Activated CD4-positive, alpha-beta T cell treated with anti-CD3 and anti-CD28 coated beads, Interleukin-10, Interleukin-2, amounts not matched to agents 100 ng/mL and 50 ng/mL, durations not matched to agents 16 hours and 8 hours (primary cell): ENCODE results near the gene HNRNPR.
"Not testable (repeated sequence)": the region's sequence is repeated elsewhere in the genome, so short reads cannot be mapped to it uniquely, and the experiment has no call there.

Experiments used
- DNase-seq: peaks from one replicate; pipeline ENCODE4 v3.0.0-alpha.2; 2020

Gene HNRNPR

DNA sequence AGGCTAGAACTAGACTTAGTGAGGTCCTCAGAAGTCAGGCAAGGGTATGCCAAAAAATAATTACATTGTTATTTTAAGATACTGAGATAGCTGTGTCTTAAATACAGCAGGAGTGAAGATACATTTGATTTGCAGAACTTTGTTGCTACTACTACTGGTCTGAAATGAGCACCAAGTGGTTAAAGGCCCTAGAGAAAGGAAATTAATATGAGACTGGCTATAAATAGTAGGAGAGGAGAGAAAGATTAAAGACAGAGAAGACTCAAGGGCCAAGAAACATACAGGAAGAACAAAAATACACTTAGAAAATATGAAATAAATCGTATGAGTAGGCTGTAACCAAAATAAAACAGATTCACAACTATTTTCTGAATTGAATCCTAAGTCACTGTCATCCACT, 21.3 kb downstream of the HNRNPR start:
- no peak for DNase-seq

DNA sequence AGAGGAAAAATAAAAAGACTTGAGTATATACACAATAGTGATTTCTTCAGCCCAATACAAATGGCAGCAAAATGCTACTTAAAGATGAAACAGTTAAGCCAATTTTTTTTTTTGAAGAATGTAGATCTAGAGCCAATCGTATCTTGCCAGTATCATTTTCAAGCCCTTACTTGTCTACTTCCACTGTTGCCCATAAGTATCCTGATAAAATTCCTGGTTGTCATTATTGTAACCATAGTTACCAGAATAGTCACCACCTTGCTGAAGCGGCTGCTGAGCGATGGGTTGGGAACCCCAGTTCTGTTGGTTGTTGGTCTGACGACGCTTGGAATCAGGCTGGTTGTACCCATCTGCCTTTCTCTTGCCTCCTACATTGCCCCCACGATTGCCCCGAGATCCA, 33.8 kb downstream of the HNRNPR start:
- not testable (repeated sequence) for DNase-seq

DNA sequence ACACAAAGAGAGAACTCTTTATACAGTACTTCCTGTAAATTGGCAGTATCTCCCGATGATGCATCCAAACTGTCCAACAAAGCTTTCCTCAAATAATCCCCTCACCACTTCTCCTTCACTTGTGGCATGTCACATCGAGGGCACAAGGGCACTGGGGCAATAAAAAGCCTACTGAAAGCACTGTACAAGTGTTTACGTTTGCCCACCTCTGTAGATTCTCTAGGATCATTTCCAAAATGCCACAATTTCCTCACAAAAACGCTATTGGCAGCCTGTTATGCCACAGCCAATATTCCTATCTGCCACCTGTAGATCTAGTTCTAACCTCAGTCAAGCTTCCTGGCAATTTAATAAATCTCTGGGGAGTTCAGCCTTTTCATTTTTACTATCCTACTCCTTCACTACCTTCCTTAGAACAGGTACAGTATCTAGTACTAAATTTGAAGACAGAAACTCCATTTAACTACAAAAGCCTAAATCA, 39.9 kb downstream of the HNRNPR start:
- DNase-seq: no peak

DNA sequence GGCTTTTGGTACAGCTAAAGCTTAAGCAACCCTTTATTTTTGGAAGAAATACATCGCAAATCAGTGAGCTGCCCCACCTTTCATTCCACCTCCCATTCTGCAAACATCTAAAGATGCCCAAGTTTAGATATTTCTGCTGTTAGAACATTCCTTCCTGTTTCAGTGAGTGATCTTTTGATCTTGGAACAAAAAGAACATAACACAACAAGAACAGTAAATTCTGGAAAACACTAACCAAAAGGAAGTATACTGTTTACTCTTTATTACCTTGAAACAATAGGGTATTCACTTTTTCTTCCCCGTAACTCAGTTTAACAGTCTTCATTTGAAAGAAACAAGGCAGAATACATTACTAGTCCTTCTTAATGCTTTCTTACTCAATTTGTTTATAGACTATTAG, 40.6 kb downstream of the HNRNPR start:
- no peak for DNase-seq

DNA sequence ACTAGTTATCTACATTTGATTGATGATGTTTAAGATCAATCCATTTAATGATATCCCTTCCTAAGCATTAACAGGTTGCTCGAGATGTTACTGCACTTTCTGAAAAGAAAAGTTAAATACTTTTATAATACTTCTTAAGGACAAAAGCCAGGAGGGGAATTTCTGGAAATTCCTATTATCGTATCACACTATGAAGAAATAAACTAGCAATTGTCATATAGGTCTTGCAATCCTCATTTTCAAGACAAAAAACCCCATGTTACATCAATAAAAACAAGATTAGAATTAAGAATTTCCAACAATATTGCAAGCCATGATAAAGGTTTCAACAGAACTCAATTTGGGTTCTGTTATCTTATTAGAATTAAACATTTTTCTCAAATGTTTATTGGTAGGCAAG, 47.2 kb downstream of the HNRNPR start:
- DNase-seq: no peak

DNA sequence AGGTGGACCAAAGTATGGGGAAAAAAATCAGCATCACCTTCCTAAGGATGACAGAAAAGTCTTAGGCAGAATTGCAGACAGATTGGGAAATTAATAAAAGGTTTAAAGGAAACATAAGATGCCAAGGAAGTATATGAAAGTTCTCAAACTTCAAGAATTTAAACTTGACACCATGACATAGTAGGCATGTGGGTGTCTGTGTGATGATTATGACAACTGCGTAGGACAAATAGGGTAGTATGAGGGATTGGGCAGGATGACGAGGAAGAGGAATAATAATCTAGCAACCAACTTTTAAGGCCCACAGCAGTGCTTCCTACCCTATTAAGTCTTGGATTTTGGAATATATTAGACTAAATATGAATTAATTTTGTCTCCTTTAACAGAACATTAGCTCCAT, 52.4 kb downstream of the HNRNPR start:
- no peak for DNase-seq

DNA sequence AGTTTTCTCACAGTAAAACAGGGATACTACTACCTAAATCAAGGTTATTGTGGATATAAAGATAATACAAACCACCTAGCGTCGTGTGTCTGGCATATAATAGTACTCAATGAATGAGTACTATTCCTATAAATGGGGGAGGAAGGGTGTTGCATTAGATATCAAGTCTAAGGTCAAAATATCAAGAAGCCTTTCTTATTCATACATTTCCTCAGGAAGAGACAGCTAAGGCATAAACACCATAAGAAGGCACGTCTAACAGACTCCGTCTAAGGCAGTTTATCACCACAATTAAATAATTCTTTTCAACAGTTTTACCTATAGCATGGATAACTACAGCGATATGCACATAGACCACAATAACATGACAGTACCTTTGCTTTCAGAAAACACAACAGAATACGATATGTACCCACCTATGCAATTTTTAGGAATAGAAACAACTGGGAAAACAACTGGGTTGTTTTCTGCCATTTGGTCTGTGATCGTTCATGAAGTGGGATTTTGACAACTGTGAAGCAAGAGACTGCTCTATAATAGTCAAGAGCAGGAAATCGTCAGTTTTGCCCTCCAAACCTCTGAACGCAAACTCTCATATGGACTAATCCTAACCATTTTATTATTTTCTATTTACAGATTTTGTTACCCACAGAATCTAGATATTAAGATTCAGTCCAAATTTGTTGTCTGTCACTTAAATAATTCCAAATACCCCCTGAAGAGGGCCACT, 53.1 kb downstream of the HNRNPR start:
- no peak for DNase-seq

DNA sequence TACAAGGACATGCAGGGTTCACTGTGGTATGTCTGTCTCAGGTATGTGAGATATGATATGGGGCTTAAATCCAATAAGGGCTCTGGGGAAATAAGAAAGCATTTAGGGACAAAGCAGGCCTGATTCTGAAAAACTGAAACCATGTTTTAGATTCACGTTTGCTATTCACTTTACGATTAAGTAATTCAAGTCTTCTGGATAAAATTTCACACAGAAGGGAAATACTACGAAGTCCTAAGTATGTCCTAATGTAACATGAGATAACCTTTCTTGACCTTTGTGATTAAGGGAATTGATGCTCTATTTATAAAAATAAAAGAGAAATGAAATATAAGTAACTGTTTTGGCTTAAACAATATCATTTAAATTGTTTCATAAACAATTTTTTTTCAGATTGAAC, 55.4 kb downstream of the HNRNPR start:
- DNase-seq: no peak

DNA sequence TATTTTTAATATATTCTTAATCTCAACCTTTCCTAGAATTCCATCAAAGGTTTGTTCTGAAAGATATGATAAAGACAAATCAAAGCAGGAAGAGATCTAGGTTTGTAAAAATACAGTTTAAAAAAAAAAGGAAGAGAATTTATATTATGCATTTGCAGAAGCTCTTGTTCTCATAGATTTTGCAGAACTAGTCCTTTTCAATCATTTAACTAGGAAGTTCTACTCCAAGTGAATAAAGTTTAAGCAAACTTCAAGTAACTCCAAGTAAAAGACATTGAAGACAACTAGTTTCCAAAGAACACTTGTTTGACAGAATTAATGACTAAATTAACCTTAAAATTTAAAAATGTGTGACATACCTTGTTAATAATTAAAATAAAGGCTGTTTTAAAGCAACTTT, 55.9 kb downstream of the HNRNPR start:
- DNase-seq: no peak

DNA sequence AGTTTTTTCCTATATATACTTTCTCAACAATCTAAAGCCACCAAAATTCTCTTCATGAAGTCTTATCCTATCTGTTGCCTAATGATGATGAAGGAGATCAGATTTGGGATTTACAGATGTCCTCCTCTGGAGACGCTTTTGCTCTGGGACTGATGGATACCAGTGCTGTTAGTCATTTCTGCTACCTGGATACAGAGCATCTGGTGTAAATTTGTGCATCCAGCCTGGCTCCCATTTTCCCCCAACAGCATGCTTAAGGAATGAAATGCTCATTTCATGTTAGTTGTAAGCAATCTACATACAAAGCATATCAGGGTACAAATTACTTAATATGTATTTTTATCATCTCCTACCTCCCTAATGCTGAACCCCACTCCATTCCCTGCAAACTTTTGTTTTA, 57.7 kb downstream of the HNRNPR start:
- DNase-seq: no peak

DNA sequence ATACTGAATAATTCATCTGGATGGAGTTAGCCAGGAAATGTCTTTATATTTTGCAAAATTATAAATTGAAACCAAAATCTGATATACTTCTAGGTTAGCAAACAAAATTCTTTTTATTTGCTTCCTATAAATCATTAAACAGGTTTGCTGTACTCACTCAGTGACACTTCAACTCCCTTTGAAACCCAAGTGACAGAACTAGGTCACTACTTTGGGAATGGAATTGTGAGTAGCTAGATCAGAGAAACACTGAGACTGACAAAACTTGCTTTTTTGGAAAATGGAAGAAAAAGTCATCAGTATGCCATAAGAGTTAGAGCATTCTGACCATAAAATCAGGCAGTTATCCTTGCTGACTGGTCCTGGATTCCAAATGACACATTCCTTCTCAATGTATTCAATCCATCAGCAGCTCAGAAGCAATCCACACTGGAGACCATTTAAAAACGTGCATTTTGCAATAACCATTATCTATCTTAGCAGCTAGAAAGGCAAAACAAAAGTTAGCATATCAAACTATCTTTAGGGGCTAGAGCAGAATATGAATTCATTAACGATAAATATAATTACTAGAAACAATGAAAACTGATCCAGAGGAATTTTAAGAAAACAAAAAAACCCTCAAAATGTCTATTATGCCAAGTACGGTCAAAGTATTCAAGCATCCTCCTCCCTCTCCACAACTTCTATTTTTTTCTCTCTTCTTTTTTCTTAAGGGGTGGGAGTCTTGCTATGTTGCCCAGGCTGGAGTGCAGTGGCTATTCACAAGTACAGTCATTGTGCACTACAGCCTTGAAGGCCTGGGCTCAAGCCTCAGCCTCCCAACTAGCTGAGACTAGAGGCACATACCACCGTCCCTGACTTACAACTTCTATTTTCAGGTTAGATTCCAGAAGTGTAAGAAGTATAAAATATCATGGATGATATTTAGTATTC, 60.1 kb downstream of the HNRNPR start:
- no peak for DNase-seq

DNA sequence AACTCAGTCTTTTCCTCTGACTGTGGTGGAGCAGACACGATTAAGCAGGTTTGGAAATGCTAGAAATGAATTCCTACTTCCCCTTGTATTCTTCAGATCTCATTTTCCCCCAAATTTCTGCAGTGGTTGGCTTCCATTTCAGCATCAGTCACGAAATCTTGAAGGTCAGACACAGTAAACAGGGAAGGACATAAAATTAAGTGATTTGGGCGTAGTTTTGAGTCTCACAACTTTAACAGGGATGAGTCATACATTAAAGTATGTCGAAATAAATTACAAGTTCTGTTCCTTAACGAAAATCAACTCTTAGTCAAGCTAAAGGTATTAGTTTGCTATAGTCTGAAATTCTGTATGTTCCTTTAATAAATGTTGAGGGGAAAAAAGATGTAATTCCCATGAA, 61.1 kb downstream of the HNRNPR start:
- DNase-seq: no peak

DNA sequence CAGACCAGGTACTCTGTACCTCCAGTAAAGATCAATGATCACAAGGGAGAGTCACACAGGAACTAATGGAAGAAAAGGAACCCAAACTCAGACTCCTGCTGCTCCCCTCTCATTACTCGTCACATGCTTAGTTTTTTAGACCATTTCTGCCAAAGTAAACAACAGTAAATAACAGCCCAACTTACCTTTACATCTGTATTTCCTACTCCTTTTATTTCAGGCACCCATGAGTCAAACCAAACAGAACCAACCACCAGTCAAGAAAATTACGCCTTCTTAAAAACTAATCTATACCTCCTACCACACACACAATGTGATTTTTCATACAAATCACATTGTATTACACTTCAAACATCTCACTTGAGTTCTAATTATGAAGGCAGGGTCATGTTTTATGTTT, 65.4 kb downstream of the HNRNPR start:
- DNase-seq: no peak

DNA sequence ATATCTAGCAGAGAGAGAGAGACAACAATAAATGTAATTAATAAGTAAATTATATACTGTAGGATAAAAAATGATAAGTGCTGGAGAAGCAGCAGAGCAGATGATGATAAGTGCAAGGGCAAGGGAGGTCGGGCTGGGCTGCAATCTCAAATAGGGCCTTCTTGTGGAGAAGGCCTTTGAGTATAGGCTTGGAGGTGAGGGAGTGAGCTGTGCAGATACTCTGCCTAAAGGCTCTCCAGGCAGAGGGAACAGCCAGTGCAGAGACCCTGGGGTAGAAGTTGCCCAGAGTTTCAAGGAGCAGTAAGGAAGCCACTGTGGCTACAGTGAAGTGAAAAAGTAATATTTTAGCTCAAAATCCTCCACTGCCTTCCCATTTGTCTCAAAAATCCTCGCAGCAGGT, 67.6 kb downstream of the HNRNPR start:
- DNase-seq: no peak

DNA sequence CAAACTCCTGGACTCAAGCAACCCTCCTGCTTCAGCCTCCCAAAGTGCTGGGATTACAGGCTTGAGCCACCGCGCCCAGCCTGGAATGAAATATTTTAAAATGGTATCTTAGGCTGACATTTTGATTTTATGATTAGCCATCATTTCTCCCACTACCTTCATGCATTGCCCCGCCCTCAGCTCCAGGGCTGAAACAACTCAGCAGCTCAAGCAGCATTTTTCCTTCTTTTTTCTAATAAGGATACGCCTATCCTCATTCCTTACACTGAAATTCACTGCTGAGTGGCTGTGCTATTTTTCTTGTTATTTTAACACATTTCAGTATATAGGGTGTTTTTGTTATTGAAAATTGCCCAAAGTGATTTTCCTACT, 70.0 kb downstream of the HNRNPR start:
- no peak for DNase-seq

DNA sequence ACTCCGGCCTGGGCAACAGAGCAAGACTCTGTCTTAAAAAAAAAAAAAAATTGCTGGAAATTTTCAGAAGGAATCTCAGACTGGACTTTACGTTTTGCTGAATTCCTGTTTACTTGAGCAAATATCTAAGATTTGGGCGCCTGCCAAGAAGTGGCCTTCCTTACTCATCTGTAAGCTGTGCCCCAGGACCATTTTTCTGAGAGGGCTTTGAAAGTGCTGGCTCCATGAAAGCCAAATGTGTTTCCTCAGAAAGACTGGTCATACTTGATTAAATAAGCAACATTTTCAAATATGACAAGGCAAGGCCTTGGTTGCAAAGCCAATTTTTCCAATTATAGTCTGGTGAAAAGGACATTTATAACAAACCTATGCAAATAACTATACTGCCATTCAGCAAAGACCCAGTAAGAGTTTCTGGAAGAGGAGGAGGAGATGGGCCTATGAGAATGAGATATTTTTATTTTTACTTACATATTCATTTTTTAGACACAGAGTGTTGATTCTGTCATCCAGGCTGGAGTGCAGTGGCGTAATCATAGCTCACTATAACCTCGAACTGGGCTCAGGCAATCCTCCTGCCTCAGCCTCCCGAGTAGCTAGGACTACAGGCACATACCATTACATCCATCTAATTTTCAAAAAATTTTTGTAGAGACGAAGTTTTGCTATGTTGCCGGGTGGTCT, 70.5 kb downstream of the HNRNPR start:
- no peak for DNase-seq

DNA sequence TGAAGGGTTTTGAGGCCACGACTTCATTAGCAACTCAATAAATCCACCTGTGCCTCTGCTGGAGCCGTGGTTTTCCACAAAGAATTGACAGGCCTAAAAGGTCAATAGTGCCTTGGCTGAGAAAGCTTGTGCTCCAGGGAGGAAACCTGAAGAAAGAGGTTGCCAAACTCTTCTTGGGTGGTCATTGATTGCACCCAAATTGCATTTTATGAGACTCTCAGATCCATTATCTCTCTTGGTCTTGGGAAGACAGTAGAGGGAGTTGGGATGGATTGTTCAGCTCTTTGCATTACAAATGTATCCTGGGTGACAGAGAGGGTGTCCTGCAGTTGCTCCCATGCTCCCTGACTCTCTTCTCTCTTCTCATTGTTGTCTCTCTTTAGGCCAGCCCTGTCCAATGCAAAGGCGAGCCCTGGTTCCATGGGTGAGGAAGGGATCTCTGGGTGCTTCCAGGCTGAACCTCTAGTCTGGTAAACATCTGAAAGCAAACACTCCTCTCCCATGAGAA, 80.7 kb downstream of the HNRNPR start:
- DNase-seq: no peak

DNA sequence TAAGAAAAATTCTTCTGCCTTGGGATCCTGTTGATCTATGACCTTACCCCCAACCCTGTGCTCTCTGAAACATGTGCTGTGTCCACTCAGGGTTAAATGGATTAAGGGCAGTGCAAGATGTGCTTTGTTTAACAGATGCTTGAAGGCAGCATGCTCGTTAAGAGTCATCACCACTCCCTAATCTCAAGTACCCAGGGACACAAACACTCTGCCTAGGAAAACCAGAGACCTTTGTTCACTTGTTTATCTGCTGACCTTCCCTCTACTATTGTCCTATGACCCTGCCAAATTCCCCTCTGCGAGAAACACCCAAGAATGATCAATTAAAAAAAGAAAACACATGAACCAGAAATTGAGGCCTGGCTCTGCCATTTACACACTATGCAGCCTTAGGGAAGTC, 86.0 kb downstream of the HNRNPR start:
- not testable (repeated sequence) for DNase-seq

DNA sequence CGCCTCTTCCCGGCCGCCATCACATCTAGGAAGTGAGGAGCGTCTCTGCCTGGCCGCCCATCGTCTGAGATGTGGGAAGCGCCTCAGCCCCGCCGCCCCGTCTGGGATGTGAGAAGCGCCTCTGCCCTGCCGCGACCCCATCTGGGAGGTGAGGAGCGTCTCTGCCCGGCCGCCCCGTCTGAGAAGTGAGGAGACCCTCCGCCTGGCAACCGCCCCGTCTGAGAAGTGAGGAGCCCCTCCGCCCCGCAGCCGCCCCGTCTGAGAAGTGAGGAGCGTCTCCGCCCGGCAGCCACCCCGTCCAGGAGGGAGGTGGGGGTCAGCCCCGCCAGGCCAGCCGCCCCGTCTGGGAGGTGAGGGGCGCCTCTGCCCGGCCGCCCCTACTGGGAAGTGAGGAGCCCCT, 86.7 kb downstream of the HNRNPR start:
- not testable (repeated sequence) for DNase-seq
